ENCODE measurements around the gene FLYWCH2. TPM values are rescaled to one million over a fixed set of nuclear protein-coding genes. Genes with fewer than 3 reads are reported as not detected.

The FLYWCH2 gene
- total and polyA plus RNA-seq, 2 of the 8 experiments (the other 6 are each of a cell fraction or from before 2014, with no cell fraction given), result 16.4 to 30.7 TPM

DNA sequence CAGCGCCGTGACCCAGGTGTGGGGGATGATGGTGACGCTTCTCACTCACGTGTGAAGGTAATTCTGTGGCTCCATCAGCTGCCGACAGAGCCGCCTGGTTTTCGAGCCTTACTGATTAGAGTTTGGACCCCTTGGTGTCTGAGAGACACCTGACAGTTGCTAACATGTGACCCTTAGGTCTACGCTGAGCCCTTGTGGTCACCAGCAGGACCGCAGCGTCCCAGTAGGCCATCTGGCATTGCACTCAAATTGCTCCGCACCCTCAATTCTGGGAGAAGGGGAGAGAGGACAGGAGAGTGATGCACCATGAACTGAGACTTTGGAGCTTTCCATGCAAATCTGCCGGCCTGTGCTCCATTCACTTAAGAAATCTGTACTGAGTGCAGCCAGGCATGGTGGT is 31.2 kb downstream of the FLYWCH2 start:
- no peak overlapping the region for H3K23ac ChIP-seq (ENCODE audit: insufficient read length)
- H2BK12ac ChIP-seq (ENCODE audit: low read depth, low read length), result no peak overlapping the region
- H3K36me3 ChIP-seq (ENCODE audit: control insufficient read depth in 2 of 4, insufficient read depth in 4 of 4, low read length in 3 of 4), result peaks cover 0 to 4% (median 0%) of the 10 kb centered on the region in 4 experiments; a peak in 1 of 8 replicates
- H3K27me3 ChIP-seq (replicated peaks in 1 of 4; ENCODE audit: control insufficient read depth in 3 of 4, extremely low read depth in 1 of 4, insufficient read depth in 3 of 4, low read length in 3 of 4), result peaks cover 0 to 9% (median 8%) of the 10 kb centered on the region in 4 experiments; a peak in 5 of 7 replicates
- FAIRE-seq, result no peak
- peaks cover 0 to 2% of the 10 kb centered on the region in 2 experiments; a peak in 1 of 4 replicates for H3K79me2 ChIP-seq (ENCODE audit: control insufficient read depth in 1 of 2, insufficient read depth in 2 of 2, low read length in 2 of 2)
- H3K79me1 ChIP-seq (ENCODE audit: low read depth, low read length), result no peaks in the 10 kb centered on the region; the same call in 1 of the 2 replicates
- no peak overlapping the region for H2BK5ac ChIP-seq (ENCODE audit: low read depth, low read length)
- H4K20me1 ChIP-seq (replicated peaks in 1 of 2; ENCODE audit: control insufficient read depth in 1 of 2, insufficient read depth in 2 of 2, low read length in 2 of 2), result no peaks in the 10 kb centered on the region
- H2BK15ac ChIP-seq (ENCODE audit: low read length), result no peak overlapping the region
- no peak overlapping the region for H4K91ac ChIP-seq (replicated peaks; ENCODE audit: insufficient read length, low read length)
- H2AFZ ChIP-seq (ENCODE audit: low read length), result no peak overlapping the region
- no peak overlapping the region for H4K5ac ChIP-seq (ENCODE audit: insufficient read length, low read depth, low read length)
- no peak for DNase-seq (ENCODE audit: low read depth in 1 of 2, low spot score in 2 of 2)
- H3K56ac ChIP-seq (replicated peaks; ENCODE audit: insufficient read length, low read depth, low read length), result no peak overlapping the region
- no peak overlapping the region for H2AK5ac ChIP-seq (ENCODE audit: low read depth, low read length)
- TF ChIP-seq SIN3A (conservative IDR thresholded peaks at IDR 0.05 in 1 of 2, IDR thresholded peaks at IDR 0.05 in 1 of 2; ENCODE audit: low read depth in 1 of 2, low read length in 2 of 2), result 0 out of 4 replicates have a peak, but pooled peaks of 1 of the 2 experiments have one; percentile 44
- no peak for TF ChIP-seq GTF2F1 (IDR thresholded peaks at IDR 0.05; ENCODE audit: borderline replicate concordance, low read depth, low read length)
- no peak for TF ChIP-seq TBP (IDR thresholded peaks at IDR 0.05; ENCODE audit: low read depth, low read length)
- TF ChIP-seq SAP30 (IDR thresholded peaks at IDR 0.05; ENCODE audit: insufficient read depth, insufficient replicate concordance, low read length), result no peak
- TF ChIP-seq, protein P1, sequence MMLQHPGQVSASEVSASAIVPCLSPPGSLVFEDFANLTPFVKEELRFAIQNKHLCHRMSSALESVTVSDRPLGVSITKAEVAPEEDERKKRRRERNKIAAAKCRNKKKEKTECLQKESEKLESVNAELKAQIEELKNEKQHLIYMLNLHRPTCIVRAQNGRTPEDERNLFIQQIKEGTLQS (IDR thresholded peaks at IDR 0.05; ENCODE audit: insufficient read depth, low read depth, low read length), result no peak
- TF ChIP-seq, protein P2, sequence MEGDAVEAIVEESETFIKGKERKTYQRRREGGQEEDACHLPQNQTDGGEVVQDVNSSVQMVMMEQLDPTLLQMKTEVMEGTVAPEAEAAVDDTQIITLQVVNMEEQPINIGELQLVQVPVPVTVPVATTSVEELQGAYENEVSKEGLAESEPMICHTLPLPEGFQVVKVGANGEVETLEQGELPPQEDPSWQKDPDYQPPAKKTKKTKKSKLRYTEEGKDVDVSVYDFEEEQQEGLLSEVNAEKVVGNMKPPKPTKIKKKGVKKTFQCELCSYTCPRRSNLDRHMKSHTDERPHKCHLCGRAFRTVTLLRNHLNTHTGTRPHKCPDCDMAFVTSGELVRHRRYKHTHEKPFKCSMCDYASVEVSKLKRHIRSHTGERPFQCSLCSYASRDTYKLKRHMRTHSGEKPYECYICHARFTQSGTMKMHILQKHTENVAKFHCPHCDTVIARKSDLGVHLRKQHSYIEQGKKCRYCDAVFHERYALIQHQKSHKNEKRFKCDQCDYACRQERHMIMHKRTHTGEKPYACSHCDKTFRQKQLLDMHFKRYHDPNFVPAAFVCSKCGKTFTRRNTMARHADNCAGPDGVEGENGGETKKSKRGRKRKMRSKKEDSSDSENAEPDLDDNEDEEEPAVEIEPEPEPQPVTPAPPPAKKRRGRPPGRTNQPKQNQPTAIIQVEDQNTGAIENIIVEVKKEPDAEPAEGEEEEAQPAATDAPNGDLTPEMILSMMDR (IDR thresholded peaks at IDR 0.05; ENCODE audit: control extremely low read depth in 1 of 3, insufficient read depth in 1 of 3, low read depth in 1 of 3, low read length in 3 of 3), result peak in 2 of 3 experiments; percentile 40; a peak in 2 of 4 replicates
- no peak overlapping the region for H3K18ac ChIP-seq (ENCODE audit: extremely low read depth, low read length)
- no peak overlapping the region for H4K8ac ChIP-seq (ENCODE audit: extremely low read depth, insufficient read depth, low read length)
- H3K4me3 ChIP-seq (ENCODE audit: extremely low read depth in 1 of 4, insufficient read depth in 2 of 4, low read depth in 3 of 4, low read length in 4 of 4), result no peak overlapping the region
- no peak overlapping the region for H2BK20ac ChIP-seq (ENCODE audit: low read length)
- no peak overlapping the region for H3K9ac ChIP-seq (replicated peaks in 1 of 4; ENCODE audit: extremely low read depth in 1 of 4, low read depth in 3 of 4, low read length in 3 of 4)
- peaks cover 13% of the 10 kb centered on the region for H3K23me2 ChIP-seq (ENCODE audit: low read depth, low read length)
- H3K4me2 ChIP-seq (ENCODE audit: insufficient read depth in 1 of 2, low read depth in 2 of 2, low read length in 2 of 2), result no peak overlapping the region
- peaks cover 0 to 6% (median 2%) of the 10 kb centered on the region in 4 experiments; a peak in 3 of 7 replicates for H3K4me1 ChIP-seq (replicated peaks in 1 of 4; ENCODE audit: control insufficient read depth in 3 of 4, insufficient read depth in 4 of 4, low read length in 3 of 4)
- H3K14ac ChIP-seq (ENCODE audit: insufficient read length), result no peak overlapping the region
- no peak overlapping the region for H3K27ac ChIP-seq (ENCODE audit: low read depth, low read length)
- no peak overlapping the region for H2BK120ac ChIP-seq (replicated peaks; ENCODE audit: low read depth, low read length)
- POLR2A ChIA-PET (ENCODE audit: partially characterized antibody), result interaction anchor here (2.6 kb wide), 1 partner anchor 163 kb away, joined by 11 read pairs; the partner anchor contains the start of gene SRRM2
- WGBS, 2 experiments (ENCODE audit: extremely low coverage in 1 of 2, insufficient coverage in 1 of 2, insufficient read length in 1 of 2, insufficient replicate concordance in 2 of 2, low coverage in 1 of 2, low lambda C conversion rate in 2 of 2, missing lambda C conversion rate in 1 of 2), result 86% methylated on average over 12 of the region's 12 CpGs; no CpG with 5 or more reads in 1 of the 2 experiments
- CTCF ChIA-PET (ENCODE audit: partially characterized antibody), result interaction anchor here (1.0 to 9.9 kb wide), 6 partner anchors 8 to 75 kb away, joined by 3 to 98 read pairs (median 6); no protein-coding TSS in a partner anchor
- no peak overlapping the region for H3K4ac ChIP-seq (replicated peaks; ENCODE audit: insufficient read length, low read depth, low read length)
- H3K9me3 ChIP-seq (ENCODE audit: insufficient read depth in 2 of 2, low read depth in 1 of 2, low read length in 1 of 2), result no peaks in the 10 kb centered on the region
